ENCODE data around the gene C6orf89. TPM values are rescaled to one million over a fixed set of nuclear protein-coding genes. Genes with fewer than 3 reads are reported as not detected.
A peak's percentile ranks its signal among the peaks of the same experiment; 100 is the strongest.

C6orf89 gene
- total RNA-seq, 1 donor from 2014 or later, result 57.9 TPM

DNA sequence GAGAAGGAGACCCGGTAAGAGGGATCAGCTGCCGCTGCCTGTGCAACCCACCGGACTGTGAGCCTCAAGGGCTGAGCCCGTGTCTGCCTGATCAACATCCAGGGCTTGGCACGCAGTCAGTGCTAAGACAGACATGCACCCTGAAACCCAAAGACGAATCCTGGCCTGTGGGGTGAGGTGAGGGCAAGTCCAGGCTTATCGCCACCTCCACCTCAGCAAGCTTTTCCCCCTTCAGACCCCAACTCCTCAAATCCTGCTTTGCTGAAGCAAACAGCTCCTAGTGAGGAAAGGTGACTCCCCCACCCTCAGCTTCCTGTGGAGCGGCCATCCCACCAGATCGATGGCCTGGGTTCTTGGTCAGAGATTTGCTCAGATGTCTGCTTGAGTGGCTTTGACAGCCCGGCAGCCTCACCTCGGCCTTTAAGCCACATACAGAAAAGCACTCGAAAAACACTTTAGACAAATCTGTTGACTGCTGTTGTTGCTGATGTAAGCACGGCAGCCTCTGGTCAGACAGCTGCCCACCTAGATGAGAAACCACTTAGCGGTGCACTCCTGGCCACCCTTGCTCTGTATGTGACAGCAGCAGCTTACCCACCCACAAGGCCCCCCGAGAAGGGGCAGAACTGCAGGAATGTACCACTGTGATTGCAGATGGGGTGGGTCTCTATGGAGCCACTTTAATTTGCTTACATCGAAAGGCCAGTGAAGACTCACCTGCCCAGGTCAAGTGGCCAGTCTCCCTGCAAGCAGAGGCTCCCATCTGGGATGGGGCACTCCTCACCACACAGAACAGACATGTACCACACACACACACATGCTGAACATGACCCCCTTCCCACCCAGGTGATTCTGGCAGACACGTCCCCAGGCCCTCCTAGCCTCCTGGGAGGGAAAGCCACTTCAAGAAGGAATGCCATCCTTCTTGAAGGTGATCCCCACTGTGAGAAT lies 85.4 kb downstream of the C6orf89 start:
- Histone ChIP-seq H3K36me3 (peaks cover 99% of the 10 kb centered on the region), H3K27ac (peak overlapping the region; percentile 65), H3K4me3 (no peak overlapping the region), H3K9me3 (no peaks in the 10 kb centered on the region), H3K27me3 (no peaks in the 10 kb centered on the region), H3K4me1 (peaks cover 5% of the 10 kb centered on the region)
- no peak for ATAC-seq
- no peak for DNase-seq
- TF ChIP-seq, protein P1, sequence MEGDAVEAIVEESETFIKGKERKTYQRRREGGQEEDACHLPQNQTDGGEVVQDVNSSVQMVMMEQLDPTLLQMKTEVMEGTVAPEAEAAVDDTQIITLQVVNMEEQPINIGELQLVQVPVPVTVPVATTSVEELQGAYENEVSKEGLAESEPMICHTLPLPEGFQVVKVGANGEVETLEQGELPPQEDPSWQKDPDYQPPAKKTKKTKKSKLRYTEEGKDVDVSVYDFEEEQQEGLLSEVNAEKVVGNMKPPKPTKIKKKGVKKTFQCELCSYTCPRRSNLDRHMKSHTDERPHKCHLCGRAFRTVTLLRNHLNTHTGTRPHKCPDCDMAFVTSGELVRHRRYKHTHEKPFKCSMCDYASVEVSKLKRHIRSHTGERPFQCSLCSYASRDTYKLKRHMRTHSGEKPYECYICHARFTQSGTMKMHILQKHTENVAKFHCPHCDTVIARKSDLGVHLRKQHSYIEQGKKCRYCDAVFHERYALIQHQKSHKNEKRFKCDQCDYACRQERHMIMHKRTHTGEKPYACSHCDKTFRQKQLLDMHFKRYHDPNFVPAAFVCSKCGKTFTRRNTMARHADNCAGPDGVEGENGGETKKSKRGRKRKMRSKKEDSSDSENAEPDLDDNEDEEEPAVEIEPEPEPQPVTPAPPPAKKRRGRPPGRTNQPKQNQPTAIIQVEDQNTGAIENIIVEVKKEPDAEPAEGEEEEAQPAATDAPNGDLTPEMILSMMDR (IDR thresholded peaks at IDR 0.05), result no peak
- intact Hi-C loops (cut with DNase I), result no loop called here

- no peaks in the 10 kb centered on the region for H3K27me3 ChIP-seq
- H3K27ac ChIP-seq, result no peak overlapping the region
- intact Hi-C loops (cut with DNase I), result no loop called here
- H3K9me3 ChIP-seq, result no peaks in the 10 kb centered on the region
- H3K4me3 ChIP-seq, result no peak overlapping the region
- DNase-seq (no peak), ATAC-seq (no peak)
- TF ChIP-seq, protein P1 (IDR thresholded peaks at IDR 0.05), result no peak
- peaks cover 5% of the 10 kb centered on the region for H3K4me1 ChIP-seq
- peaks cover 100% of the 10 kb centered on the region for H3K36me3 ChIP-seq
Measured at GRCh38 chr6:36971921-36972673, 86.3 kb downstream of the C6orf89 start.

GRCh38 chr6:36973190-36973589 lies 87.4 kb downstream of the C6orf89 start:
- intact Hi-C loops (cut with DNase I), result no loop called here
- ATAC-seq (no peak), DNase-seq (no peak)
- Histone ChIP-seq H3K27me3 (no peaks in the 10 kb centered on the region), H3K9me3 (no peaks in the 10 kb centered on the region), H3K36me3 (peaks cover 100% of the 10 kb centered on the region), H3K27ac (no peak overlapping the region), H3K4me1 (peaks cover 5% of the 10 kb centered on the region), H3K4me3 (no peak overlapping the region)
- TF ChIP-seq, protein P1 (IDR thresholded peaks at IDR 0.05), result no peak

DNA sequence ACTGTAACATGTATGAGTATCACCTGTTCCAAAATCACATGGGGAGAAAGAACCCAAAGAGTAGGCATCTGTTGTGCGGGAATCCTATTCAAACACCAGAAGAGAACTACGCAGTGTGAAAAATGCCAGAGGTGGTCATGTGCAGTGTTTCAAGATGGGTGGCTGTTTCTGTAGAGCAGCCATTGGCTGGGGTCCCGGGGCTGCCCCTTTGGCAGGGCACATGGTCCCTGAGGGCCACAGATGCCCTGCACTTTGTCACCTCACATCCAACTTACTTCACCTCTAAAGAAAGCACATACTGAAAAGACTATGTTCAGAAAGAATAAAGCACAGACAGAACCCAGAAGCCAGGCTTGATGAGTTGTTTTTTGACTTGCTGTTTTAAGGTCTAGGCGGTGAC lies 87.9 kb downstream of the C6orf89 start:
- DNase-seq (no peak), ATAC-seq (no peak)
- TF ChIP-seq, protein P1 (IDR thresholded peaks at IDR 0.05), result no peak
- intact Hi-C loops (cut with DNase I), result no loop called here
- H3K36me3 ChIP-seq, result peaks cover 100% of the 10 kb centered on the region
- H3K4me1 ChIP-seq, result peaks cover 7% of the 10 kb centered on the region
- no peak overlapping the region for H3K27ac ChIP-seq
- no peaks in the 10 kb centered on the region for H3K27me3 ChIP-seq
- no peak overlapping the region for H3K4me3 ChIP-seq
- H3K9me3 ChIP-seq, result no peaks in the 10 kb centered on the region

GRCh38 chr6:36975231-36976006 lies 89.7 kb downstream of the C6orf89 start:
- H3K4me3 ChIP-seq, result no peak overlapping the region
- DNase-seq (no peak), ATAC-seq (no peak)
- peaks cover 84% of the 10 kb centered on the region for H3K36me3 ChIP-seq
- no peak overlapping the region for H3K27ac ChIP-seq
- TF ChIP-seq, protein P1 (IDR thresholded peaks at IDR 0.05), result no peak
- no peaks in the 10 kb centered on the region for H3K27me3 ChIP-seq
- H3K4me1 ChIP-seq, result peaks cover 12% of the 10 kb centered on the region
- H3K9me3 ChIP-seq, result no peaks in the 10 kb centered on the region
- intact Hi-C loops (cut with DNase I), result no loop called here

Measured in upper lobe of right lung (tissue), 1 donor.